Neural cell (in vitro differentiated cells): ENCODE measurements around the gene UNC5C. TPM values are rescaled to one million over a fixed set of nuclear protein-coding genes. Genes with fewer than 3 reads are reported as not detected.
A peak's percentile ranks its signal among the peaks of the same experiment; 100 is the strongest.
"Not testable (repeated sequence)": the region's sequence is repeated elsewhere in the genome, so short reads cannot be mapped to it uniquely, and the experiment has no call there.

Experiments used
- H2AFZ ChIP-seq: fragments of 200-600, 300-800 bp; sonication (generic), shearing (Covaris generic); 2 replicates; pipeline ENCODE4 v1.6.0; 2014; ENCODE audit warnings: low read depth, mild to moderate bottlenecking, antibody characterized with exemption, low read length, moderate library complexity
- H3F3A ChIP-seq: fragments of 200-600 bp; shearing (Covaris generic); 2 replicates; pipeline ENCODE4 v1.6.1; 2016; ENCODE audit warnings: mild to moderate bottlenecking, moderate library complexity, mixed read lengths, antibody characterized with exemption, low read length; ENCODE audit not compliant: insufficient read depth, poor library complexity, severe bottlenecking
- H3K27ac ChIP-seq: fragments of 200-600, 300-800 bp; sonication (generic), shearing (Covaris generic); 2 replicates; pipeline ENCODE4 v1.5.1; 2014; ENCODE audit warnings: mild to moderate bottlenecking, low read length, moderate library complexity
- H3K27me3 ChIP-seq: fragments of 300-800, 200-600 bp; sonication (generic), shearing (Covaris generic); 2 replicates; pipeline ENCODE4 v1.6.0; 2014; ENCODE audit warnings: mild to moderate bottlenecking, low read depth, low read length, moderate library complexity; ENCODE audit not compliant: insufficient read depth
- H3K36me3 ChIP-seq: fragments of 300-800, 200-600 bp; sonication (generic), shearing (Covaris generic); 2 replicates; pipeline ENCODE4 v1.5.1; 2014; ENCODE audit warnings: mild to moderate bottlenecking, antibody characterized with exemption, low read length, moderate library complexity; ENCODE audit not compliant: insufficient read depth
- H3K4me2 ChIP-seq: fragments of 300-800, 200-600 bp; sonication (generic), shearing (Covaris generic); 2 replicates; pipeline ENCODE4 v1.6.0; 2014; ENCODE audit warnings: mild to moderate bottlenecking, low read length
- H3K4me3 ChIP-seq: fragments of 300-800, 200-600 bp; sonication (generic), shearing (Covaris generic); 2 replicates; pipeline ENCODE4 v1.5.1; 2014; ENCODE audit warnings: mild to moderate bottlenecking, low read length, moderate library complexity
- H3K79me2 ChIP-seq: fragments of 200-600 bp; shearing (Covaris generic); replicated peaks from 2 replicates; pipeline ENCODE4 v1.6.0; 2014; ENCODE audit warnings: mild to moderate bottlenecking, low read length, moderate library complexity; ENCODE audit not compliant: insufficient read depth
- H3K9ac ChIP-seq: fragments of 300-800, 200-600 bp; sonication (generic), shearing (Covaris generic); 2 replicates; pipeline ENCODE4 v1.6.1; 2016; ENCODE audit warnings: mild to moderate bottlenecking, low read length, mixed read lengths
- H3K9me2 ChIP-seq: fragments of 200-600 bp; shearing (Covaris generic); 2 replicates; pipeline ENCODE4 v1.6.1; 2016; ENCODE audit warnings: mild to moderate bottlenecking, low read length, mixed read lengths; ENCODE audit not compliant: insufficient read depth
- H3K9me3 ChIP-seq: fragments of 200-600, 300-800 bp; sonication (generic), shearing (Covaris generic); 2 replicates; pipeline ENCODE4 v1.6.1; 2016; ENCODE audit warnings: mild to moderate bottlenecking, mixed run types, low read length, moderate library complexity, mixed read lengths
- H4K20me1 ChIP-seq: fragments of 200-600 bp; shearing (Covaris generic); 2 replicates; pipeline ENCODE4 v1.6.1; 2016; ENCODE audit warnings: mild to moderate bottlenecking, mixed run types; ENCODE audit not compliant: insufficient read depth
- CTCF ChIP-seq: fragments of 450-650 bp; IDR thresholded peaks from 2 replicates; pipeline ENCODE4 v1.5.1; 2014; ENCODE audit warnings: antibody characterized with exemption, mild to moderate bottlenecking, moderate library complexity; ENCODE audit not compliant: poor library complexity, severe bottlenecking
- EP300 ChIP-seq: fragments of 450-650 bp; conservative IDR thresholded peaks from 2 replicates; pipeline ENCODE4 v1.6.1; 2014; ENCODE audit warnings: antibody characterized with exemption, mild to moderate bottlenecking, moderate library complexity; ENCODE audit not compliant: poor library complexity, severe bottlenecking
- EZH2 ChIP-seq: fragments of 200-600, 300-800 bp; shearing (Covaris generic), sonication (generic); IDR thresholded peaks from 2 replicates; pipeline ENCODE4 v1.6.1; 2014; ENCODE audit warnings: antibody characterized with exemption, low read length, borderline replicate concordance, mild to moderate bottlenecking; ENCODE audit not compliant: insufficient read depth, poor library complexity, severe bottlenecking
- POLR2AphosphoS5 ChIP-seq: IDR thresholded peaks from 2 replicates; pipeline ENCODE4 v1.6.1; 2012
- REST ChIP-seq: IDR thresholded peaks from 2 replicates; pipeline ENCODE4 v1.6.1; 2012; ENCODE audit warnings: borderline replicate concordance
- SMC3 ChIP-seq: fragments of 450-650 bp; conservative IDR thresholded peaks from 2 replicates; pipeline ENCODE4 v1.6.1; 2014; ENCODE audit warnings: antibody characterized with exemption, mild to moderate bottlenecking, moderate library complexity; ENCODE audit not compliant: poor library complexity
- TAF1 ChIP-seq: IDR thresholded peaks from 2 replicates; pipeline ENCODE4 v1.6.1; 2012; ENCODE audit warnings: low read depth
- polyA plus RNA-seq: library from polyadenylated mRNA; depleted of rRNA; stranded (reverse); fragments of >200 nt; gene quantifications from 2 replicates; pipeline ENCODE4 v1.2.3, GENCODE V29; 2014

The UNC5C gene
- polyA plus RNA-seq, 1 donor from 2014 or later, result 0.56 TPM

DNA sequence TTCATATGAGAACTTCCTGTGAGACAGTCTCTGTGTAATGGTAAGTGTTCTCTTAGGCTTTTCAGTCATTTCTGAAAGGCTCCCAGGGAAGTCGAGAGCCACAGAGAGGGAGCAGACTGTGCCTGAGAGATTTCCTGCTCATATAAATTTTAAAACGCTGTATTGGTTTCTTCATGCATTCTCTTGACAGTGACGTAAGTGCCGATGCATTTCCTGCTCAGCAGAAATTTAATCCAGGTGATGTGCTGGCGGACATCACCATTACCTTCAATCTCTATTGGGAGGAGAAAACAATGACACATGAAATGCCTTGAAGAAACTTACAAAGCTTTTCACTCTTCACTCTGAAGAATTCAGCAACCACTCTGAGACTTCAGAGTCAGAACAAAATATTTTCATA is 407.4 kb downstream of the UNC5C start:
- Histone ChIP-seq H3K9me2 (no peaks in the 10 kb centered on the region), H3K79me2 (no peaks in the 10 kb centered on the region), H4K20me1 (no peaks in the 10 kb centered on the region), H3K9me3 (no peaks in the 10 kb centered on the region), H2AFZ (no peak overlapping the region), H3K4me3 (no peak overlapping the region), H3K27ac (no peak overlapping the region), H3F3A (no peaks in the 10 kb centered on the region), H3K4me2 (no peak overlapping the region), H3K9ac (no peak overlapping the region), H3K27me3 (no peaks in the 10 kb centered on the region), H3K36me3 (no peaks in the 10 kb centered on the region)
- TF ChIP-seq EP300 (peak; percentile 12), SMC3 (no peak), TAF1 (no peak), REST (no peak), POLR2AphosphoS5 (peak; percentile 23), CTCF (no peak), EZH2 (no peak)

- H3K27me3 ChIP-seq, result not testable (repeated sequence)
Observed at GRCh38 chr4:95139424-95139823, 409.3 kb downstream of the UNC5C start.

DNA sequence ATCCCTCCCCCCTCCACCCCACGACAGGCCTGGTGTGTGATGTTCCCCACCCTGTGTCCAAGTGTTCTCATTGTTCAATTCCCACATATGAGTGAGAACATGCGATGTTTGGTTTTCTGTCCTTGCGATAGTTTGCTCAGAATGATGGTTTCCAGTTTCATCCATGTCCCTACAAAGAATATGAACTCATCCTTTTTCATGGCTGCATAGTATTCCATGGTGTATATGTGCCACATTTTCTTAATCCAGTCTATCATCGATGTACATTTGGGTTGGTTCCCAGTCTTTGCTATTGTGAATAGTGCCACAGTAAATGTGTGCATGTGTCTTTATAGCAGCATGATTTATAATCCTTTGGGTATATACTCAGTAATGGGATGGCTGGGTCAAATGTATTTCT is 414.8 kb downstream of the UNC5C start:
- not testable (repeated sequence) for H3K27me3 ChIP-seq, H3F3A ChIP-seq, H3K79me2 ChIP-seq, H3K36me3 ChIP-seq, H3K9ac ChIP-seq, H3K9me2 ChIP-seq, H2AFZ ChIP-seq, H3K9me3 ChIP-seq, H3K4me3 ChIP-seq, H3K27ac ChIP-seq, H4K20me1 ChIP-seq, H3K4me2 ChIP-seq

More at GRCh38 chr4:95139424-95139823, 409.3 kb downstream of the UNC5C start:
- H2AFZ ChIP-seq, H3F3A ChIP-seq, H3K9ac ChIP-seq, H3K4me2 ChIP-seq, H3K79me2 ChIP-seq, H4K20me1 ChIP-seq, H3K36me3 ChIP-seq, H3K27ac ChIP-seq, H3K4me3 ChIP-seq, H3K9me2 ChIP-seq, H3K9me3 ChIP-seq: not testable (repeated sequence)
